Esophagus muscularis mucosa (tissue), 4 donors: Measurements from ENCODE around the gene CHRNA1. TPM values are rescaled to one million over a fixed set of nuclear protein-coding genes. Genes with fewer than 3 reads are reported as not detected.

Experiments used
- DNase-seq: peaks from one replicate; pipeline ENCODE4 v3.0.0-alpha.2; 2017; ENCODE audit errors: extremely low spot score
- H3K27ac ChIP-seq, 4 donors: fragments of 200-600 bp; sonication (generic); replicated peaks in 1 of 4; 1 replicate in 3 of 4; 2 replicates in 1 of 4; pipeline ENCODE4 v1.5.1; 2016 to 2019; ENCODE audit warnings: mild to moderate bottlenecking in 1 of 4
- H3K27me3 ChIP-seq, 4 donors: fragments of 200-600 bp; sonication (generic); one replicate each; pipeline versions ENCODE4 v1.5.1 to v1.6.0; 2016 to 2019
- H3K36me3 ChIP-seq, 4 donors: fragments of 200-600 bp; sonication (generic); one replicate each; pipeline ENCODE4 v1.5.1; 2016 to 2019
- H3K4me1 ChIP-seq, 4 donors: fragments of 200-600 bp; sonication (generic); one replicate each; pipeline ENCODE4 v1.5.1; 2016 to 2019
- H3K4me3 ChIP-seq, 4 donors: fragments of 200-600 bp; sonication (generic); 1 replicate in 2 of 4; 2 replicates in 2 of 4; pipeline ENCODE4 v1.5.1; 2016 to 2019; ENCODE audit warnings: mild to moderate bottlenecking in 4 of 4, moderate library complexity in 1 of 4
- H3K9me3 ChIP-seq, 4 donors: fragments of 200-600 bp; sonication (generic); 1 replicate in 3 of 4; 2 replicates in 1 of 4; pipeline ENCODE4 v1.5.1; 2016 to 2019
- CTCF ChIP-seq, 3 experiments: fragments of 200-600 bp in 2 of 3; fragments of 450-650 bp in 1 of 3; sonication (generic) in 2 of 3; IDR thresholded peaks; one replicate each; pipeline ENCODE4 v1.5.1; 2017 to 2019; ENCODE audit warnings: antibody characterized with exemption in 3 of 3, mild to moderate bottlenecking in 2 of 3, moderate library complexity in 1 of 3
- EP300 ChIP-seq: sonication (generic); formaldehyde crosslinking; IDR thresholded peaks from one replicate; pipeline ENCODE4 v1.6.1; 2017; ENCODE audit warnings: antibody characterized with exemption
- POLR2A ChIP-seq: fragments of 450-650 bp; IDR thresholded peaks from one replicate; pipeline ENCODE4 v1.6.1; 2017; ENCODE audit warnings: antibody characterized with exemption, moderate library complexity, mild to moderate bottlenecking, low read depth
- POLR2AphosphoS5 ChIP-seq, 2 donors: sonication (generic); formaldehyde crosslinking; IDR thresholded peaks; one replicate each; pipeline ENCODE4 v1.6.1; 2017; ENCODE audit warnings: antibody characterized with exemption in 2 of 2
- WGBS: methylation state at CpG from one replicate; pipeline ENCODE4 v1.1.5; 2018; 5-methylcytosine and 5-hydroxymethylcytosine counted together
- intact Hi-C: fragments of 100-400 bp; cut with DNase I; formaldehyde crosslinking; loops from one replicate; pipeline ENCODE4 v1.15.1; 2023
- total RNA-seq, 4 donors: library from RNA; depleted of rRNA; stranded (reverse); fragments of >200 nt; gene quantifications; one replicate each; pipeline versions ENCODE4 v1.1.0 to v1.2.1, GENCODE V29; 2016

CHRNA1 gene
- total RNA-seq, 4 donors from 2014 or later = not detected

- Histone ChIP-seq H3K9me3 (no peaks in the 10 kb centered on the region), H3K4me3 (no peak overlapping the region), H3K36me3 (no peaks in the 10 kb centered on the region), H3K27me3 (no peaks in the 10 kb centered on the region), H3K4me1 (peaks cover 4 to 53% (median 34%) of the 10 kb centered on the region in 4 donors), H3K27ac (peak overlapping the region in 1 of 4 donors; percentile 6)
- TF ChIP-seq EP300 (no peak), POLR2A (no peak), POLR2AphosphoS5 (IDR thresholded peaks at IDR 0.05) (peak; percentile 14 to 28)
- intact Hi-C loops = no loop called here
- no peak for DNase-seq
- 40% methylated on average over 10 of the region's 13 CpGs for WGBS
Measured at GRCh38 chr2:174778085-174778981, 14.1 kb upstream of the CHRNA1 start.

GRCh38 chr2:174777347-174778084 lies 13.2 kb upstream of the CHRNA1 start:
- H3K27ac ChIP-seq = no peak overlapping the region
- 68% methylated on average over 5 of the region's 5 CpGs for WGBS
- H3K27me3 ChIP-seq = no peaks in the 10 kb centered on the region
- H3K4me1 ChIP-seq = peaks cover 7 to 59% (median 42%) of the 10 kb centered on the region in 4 donors
- DNase-seq = no peak
- no peaks in the 10 kb centered on the region for H3K9me3 ChIP-seq
- H3K4me3 ChIP-seq = no peak overlapping the region
- intact Hi-C loops = no loop called here
- TF ChIP-seq POLR2A = no peak
- TF ChIP-seq CTCF (IDR thresholded peaks at IDR 0.05) = no peak
- no peak for TF ChIP-seq EP300
- TF ChIP-seq POLR2AphosphoS5 (IDR thresholded peaks at IDR 0.05) = no peak
- H3K36me3 ChIP-seq = no peaks in the 10 kb centered on the region

GRCh38 chr2:174776675-174777074 lies 12.4 kb upstream of the CHRNA1 start:
- Histone ChIP-seq H3K4me1 (peaks cover 7 to 59% (median 44%) of the 10 kb centered on the region in 4 donors), H3K36me3 (no peaks in the 10 kb centered on the region), H3K4me3 (no peak overlapping the region), H3K27ac (no peak overlapping the region), H3K27me3 (no peaks in the 10 kb centered on the region), H3K9me3 (no peaks in the 10 kb centered on the region)
- intact Hi-C loops = no loop called here
- WGBS = 79% methylated on average over 3 of the region's 3 CpGs
- TF ChIP-seq EP300 (no peak), POLR2AphosphoS5 (IDR thresholded peaks at IDR 0.05) (no peak), CTCF (IDR thresholded peaks at IDR 0.05) (no peak), POLR2A (no peak)
- DNase-seq = no peak

GRCh38 chr2:174776223-174776622 lies 12.0 kb upstream of the CHRNA1 start:
- Histone ChIP-seq H3K4me1 (peaks cover 7 to 59% (median 42%) of the 10 kb centered on the region in 4 donors), H3K27me3 (no peaks in the 10 kb centered on the region), H3K36me3 (no peaks in the 10 kb centered on the region), H3K4me3 (no peak overlapping the region), H3K9me3 (no peaks in the 10 kb centered on the region), H3K27ac (no peak overlapping the region)
- 80% methylated on average over 6 of the region's 6 CpGs for WGBS
- TF ChIP-seq POLR2AphosphoS5 (IDR thresholded peaks at IDR 0.05) = no peak
- no peak for TF ChIP-seq CTCF (IDR thresholded peaks at IDR 0.05)
- no peak for TF ChIP-seq EP300
- TF ChIP-seq POLR2A = no peak
- intact Hi-C loops = no loop called here
- DNase-seq = no peak

- DNase-seq = no peak
- intact Hi-C loops = no loop called here
- H3K4me1 ChIP-seq = peaks cover 7 to 55% (median 42%) of the 10 kb centered on the region in 4 donors
- no peaks in the 10 kb centered on the region for H3K36me3 ChIP-seq
- no peak overlapping the region for H3K27ac ChIP-seq
- no peak for TF ChIP-seq POLR2A
- TF ChIP-seq EP300 = no peak
- TF ChIP-seq CTCF (IDR thresholded peaks at IDR 0.05) = no peak
- no peaks in the 10 kb centered on the region for H3K9me3 ChIP-seq
- no peak overlapping the region for H3K4me3 ChIP-seq
- 64% methylated on average over 5 of the region's 5 CpGs for WGBS
- H3K27me3 ChIP-seq = no peaks in the 10 kb centered on the region
Measured at GRCh38 chr2:174775571-174775980, 11.3 kb upstream of the CHRNA1 start.
